CD14-positive monocyte (primary cell): ENCODE results near the gene TRPV3. TPM values are rescaled to one million over a fixed set of nuclear protein-coding genes. Genes with fewer than 3 reads are reported as not detected.

Experiments
- DNase-seq, 3 donors: peaks; one replicate each; pipeline ENCODE4 v3.0.0-alpha.2; 2011 to 2022
- H2AFZ ChIP-seq: 2 replicates; pipeline ENCODE4 v1.6.0; 2012; ENCODE audit warnings: mild to moderate bottlenecking, low read depth, low read length, inconsistent platforms; ENCODE audit not compliant: insufficient read depth, poor library complexity, severe bottlenecking
- H3K27ac ChIP-seq, 2 donors: 1 replicate in 1 of 2; 2 replicates in 1 of 2; pipeline ENCODE4 v1.5.1; 2012 to 2013; ENCODE audit warnings: low read length in 2 of 2, control low read depth in 1 of 2, inconsistent platforms in 1 of 2, low read depth in 1 of 2, mild to moderate bottlenecking in 1 of 2
- H3K27me3 ChIP-seq, 2 donors: one replicate each; pipeline versions ENCODE4 v1.6.0 to v1.6.1; 2011 to 2013; ENCODE audit warnings: low read length in 2 of 2; ENCODE audit not compliant: control insufficient read depth in 2 of 2, insufficient read depth in 2 of 2
- H3K36me3 ChIP-seq, 2 donors: replicated peaks in 1 of 2; 1 replicate in 1 of 2; 2 replicates in 1 of 2; pipeline versions ENCODE4 v1.5.1 to v1.6.1; 2012 to 2013; ENCODE audit warnings: low read length in 2 of 2, control low read depth in 1 of 2, inconsistent platforms in 1 of 2, mild to moderate bottlenecking in 1 of 2; ENCODE audit not compliant: insufficient read depth in 2 of 2, control insufficient read depth in 1 of 2
- H3K4me1 ChIP-seq, 2 donors: 1 replicate in 1 of 2; 2 replicates in 1 of 2; pipeline versions ENCODE4 v1.5.1 to v1.6.1; 2012 to 2013; ENCODE audit warnings: low read length in 2 of 2, control low read depth in 1 of 2, inconsistent platforms in 1 of 2, mild to moderate bottlenecking in 1 of 2, moderate library complexity in 1 of 2; ENCODE audit not compliant: insufficient read depth in 2 of 2, control insufficient read depth in 1 of 2
- H3K4me2 ChIP-seq: replicated peaks from 2 replicates; pipeline ENCODE3; 2012; ENCODE audit warnings: low read length, moderate library complexity, mild to moderate bottlenecking; ENCODE audit not compliant: poor library complexity, severe bottlenecking; ENCODE audit errors: extremely low read depth
- H3K4me3 ChIP-seq, 3 experiments: fragments of 200-600 bp in 1 of 3; sonication (generic) in 1 of 3; replicated peaks in 1 of 3; 1 replicate in 2 of 3; 2 replicates in 1 of 3; pipeline ENCODE4 v1.5.1; 2011 to 2013; ENCODE audit warnings: low read length in 3 of 3, mild to moderate bottlenecking in 3 of 3, control low read depth in 2 of 3, low read depth in 2 of 3, inconsistent platforms in 1 of 3, moderate library complexity in 1 of 3
- H3K79me2 ChIP-seq: 2 replicates; pipeline ENCODE4 v1.6.0; 2012; ENCODE audit warnings: mild to moderate bottlenecking, control low read depth, inconsistent platforms, low read length, moderate library complexity; ENCODE audit not compliant: insufficient read depth
- H3K9ac ChIP-seq: 2 replicates; pipeline ENCODE4 v1.6.0; 2017; ENCODE audit warnings: low read length, mild to moderate bottlenecking; ENCODE audit not compliant: insufficient read depth, poor library complexity, severe bottlenecking
- H3K9me3 ChIP-seq, 2 donors: replicated peaks in 1 of 2; 1 replicate in 1 of 2; 2 replicates in 1 of 2; pipeline versions ENCODE4 v1.5.1 to v1.6.1; 2012 to 2013; ENCODE audit warnings: low read length in 2 of 2, control low read depth in 1 of 2; ENCODE audit not compliant: control insufficient read depth in 1 of 2, insufficient read depth in 1 of 2
- H4K20me1 ChIP-seq: 2 replicates; pipeline ENCODE4 v1.6.0; 2012; ENCODE audit warnings: mild to moderate bottlenecking, low read length, control low read depth, moderate library complexity; ENCODE audit not compliant: insufficient read depth
- H3K27ac Mint-ChIP-seq, 7 donors: one replicate each; pipeline ENCODE4 v1.8.0; 2020; ENCODE audit warnings: mild to moderate bottlenecking in 7 of 7, mixed read lengths in 7 of 7, moderate library complexity in 6 of 7, inconsistent platforms in 2 of 7
- H3K27me3 Mint-ChIP-seq, 3 donors: one replicate each; pipeline ENCODE4 v1.8.0; 2021 to 2022; ENCODE audit warnings: low read depth in 3 of 3, mild to moderate bottlenecking in 3 of 3, mixed read lengths in 3 of 3, moderate library complexity in 3 of 3, inconsistent platforms in 1 of 3
- H3K36me3 Mint-ChIP-seq, 2 donors: one replicate each; pipeline ENCODE4 v1.8.0; 2020; ENCODE audit warnings: mixed read lengths in 2 of 2, inconsistent platforms in 1 of 2, mild to moderate bottlenecking in 1 of 2
- H3K4me1 Mint-ChIP-seq: one replicate; pipeline ENCODE4 v1.8.0; 2020; ENCODE audit warnings: mild to moderate bottlenecking, mixed read lengths
- H3K4me3 Mint-ChIP-seq, 2 donors: one replicate each; pipeline ENCODE4 v1.8.0; 2020; ENCODE audit warnings: mild to moderate bottlenecking in 2 of 2, mixed read lengths in 2 of 2, moderate library complexity in 1 of 2
- H3K9me3 Mint-ChIP-seq, 7 donors: one replicate each; pipeline ENCODE4 v1.8.0; 2020 to 2022; ENCODE audit warnings: mixed read lengths in 7 of 7, mild to moderate bottlenecking in 6 of 7, moderate library complexity in 6 of 7, inconsistent platforms in 2 of 7
- CTCF ChIP-seq: fragments of 200-600 bp; IDR thresholded peaks from one replicate; pipeline ENCODE4 v1.8.0; 2022; ENCODE audit warnings: antibody characterized with exemption, mild to moderate bottlenecking
- WGBS: methylation state at CpG from one replicate; pipeline ENCODE4 v1.1.5; 2013; ENCODE audit warnings: missing lambda C conversion rate; ENCODE audit not compliant: insufficient coverage; 5-methylcytosine and 5-hydroxymethylcytosine counted together
- intact Hi-C, 2 donors: fragments of 100-400 bp; cut with micrococcal nuclease; formaldehyde crosslinking; loops; one replicate each; pipeline versions ENCODE4 v1.15.0 to v1.15.1; 2023
- polyA plus RNA-seq, 3 donors: library from polyadenylated mRNA; depleted of rRNA in 1 of 3; unstranded in 2 of 3; stranded (reverse) in 1 of 3; fragments of 300-500 nt in 2 of 3; fragments of >200 nt in 1 of 3; fragmentation: Illumina TruSeq in 2 of 3; gene quantifications; 1 replicate in 2 of 3; 2 replicates in 1 of 3; pipeline ENCODE4 v1.2.3, GENCODE V29; 2012 to 2021

Gene TRPV3
- polyA plus RNA-seq, 3 donors, result 0.01 TPM; not detected in 2

GRCh38 chr17:3546521-3546920 lies 11.1 kb downstream of the TRPV3 start:
- H3K4me1 Mint-ChIP-seq, result no peaks in the 10 kb centered on the region
- Histone ChIP-seq H3K9me3 (no peaks in the 10 kb centered on the region), H3K4me1 (no peaks in the 10 kb centered on the region), H3K4me3 (no peak overlapping the region), H3K27me3 (no peaks in the 10 kb centered on the region), H3K79me2 (no peaks in the 10 kb centered on the region), H2AFZ (no peak overlapping the region), H3K36me3 (no peaks in the 10 kb centered on the region), H3K4me2 (no peak overlapping the region), H4K20me1 (no peaks in the 10 kb centered on the region), H3K27ac (no peak overlapping the region), H3K9ac (no peak overlapping the region)
- no peak overlapping the region for H3K27ac Mint-ChIP-seq
- peaks cover 6 to 9% (median 8%) of the 10 kb centered on the region in 3 donors for H3K27me3 Mint-ChIP-seq
- no peak for TF ChIP-seq CTCF
- no peak for DNase-seq
- 93% methylated on average over 4 of the region's 5 CpGs for WGBS
- peaks cover 0 to 8% (median 0%) of the 10 kb centered on the region in 7 donors for H3K9me3 Mint-ChIP-seq
- intact Hi-C loops, result no loop called here
- H3K36me3 Mint-ChIP-seq, result no peaks in the 10 kb centered on the region
- no peak overlapping the region for H3K4me3 Mint-ChIP-seq

DNA sequence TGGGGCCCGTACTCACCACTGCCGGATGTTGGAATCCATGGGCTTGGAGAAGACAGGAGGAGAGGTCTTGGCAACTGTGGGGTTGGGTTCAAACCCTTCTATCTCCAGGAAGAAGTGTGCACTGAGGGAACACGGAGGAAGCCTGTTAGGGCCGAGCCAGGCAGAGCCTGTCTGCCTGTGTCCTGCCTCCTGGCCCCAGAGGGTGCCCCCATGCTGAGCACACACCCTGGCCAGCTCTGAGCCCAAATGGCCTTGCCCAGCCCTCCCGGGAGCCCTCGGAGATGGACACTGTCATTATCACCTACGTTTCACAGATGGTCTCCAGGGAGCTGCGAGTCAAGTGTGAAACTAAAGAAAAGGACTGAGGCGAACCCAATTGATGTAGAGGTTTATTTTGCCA lies 12.5 kb downstream of the TRPV3 start:
- Histone ChIP-seq H3K36me3 (no peaks in the 10 kb centered on the region), H3K9ac (no peak overlapping the region), H3K4me2 (no peak overlapping the region), H3K9me3 (no peaks in the 10 kb centered on the region), H3K27me3 (no peaks in the 10 kb centered on the region), H2AFZ (no peak overlapping the region), H3K4me3 (no peak overlapping the region), H3K79me2 (no peaks in the 10 kb centered on the region), H3K4me1 (no peaks in the 10 kb centered on the region), H4K20me1 (no peaks in the 10 kb centered on the region), H3K27ac (no peak overlapping the region)
- DNase-seq, result no peak
- TF ChIP-seq CTCF, result no peak
- intact Hi-C loops, result no loop called here
- H3K27ac Mint-ChIP-seq, result no peak overlapping the region
- peaks cover 0 to 11% (median 0%) of the 10 kb centered on the region in 7 donors for H3K9me3 Mint-ChIP-seq
- H3K36me3 Mint-ChIP-seq, result no peaks in the 10 kb centered on the region
- no peak overlapping the region for H3K4me3 Mint-ChIP-seq
- 91% methylated on average over 3 of the region's 9 CpGs for WGBS
- H3K4me1 Mint-ChIP-seq, result no peaks in the 10 kb centered on the region
- H3K27me3 Mint-ChIP-seq, result peaks cover 7 to 8% (median 8%) of the 10 kb centered on the region in 3 donors
